SK-N-SH treated with all-trans-retinoic acid at 6 μM for 48 hours (cell line): ENCODE data around the gene GSDMA.

ENCODE experiments used
- ATAC-seq: fragments of 200-7000 bp; cut with Tn5 transposase; 3 replicates; pipeline ENCODE4 v1.9.1; 2020; ENCODE audit warnings: mild to moderate bottlenecking, moderate library complexity
- ARNTL ChIP-seq: fragments of 450-650 bp; formaldehyde crosslinking; IDR thresholded peaks from 2 replicates; pipeline ENCODE4 v1.5.0; 2020; ENCODE audit warnings: low read depth, mild to moderate bottlenecking, moderate library complexity, borderline replicate concordance
- BACH2 ChIP-seq: fragments of 250-450 bp; sonication (Bioruptor Pico); IDR thresholded peaks from 2 replicates; pipeline ENCODE4 v1.9.0; 2021; ENCODE audit warnings: mild to moderate bottlenecking, borderline replicate concordance
- ESRRG ChIP-seq: fragments of 250-450 bp; sonication (Bioruptor Pico); IDR thresholded peaks from 2 replicates; pipeline ENCODE4 v1.6.1; 2021; ENCODE audit warnings: mild to moderate bottlenecking
- GLIS3 ChIP-seq: fragments of 250-450 bp; sonication (Bioruptor Pico); IDR thresholded peaks from 2 replicates; pipeline ENCODE4 v1.5.0; 2020; ENCODE audit warnings: mild to moderate bottlenecking, moderate library complexity
- PPARA ChIP-seq: fragments of 250-450 bp; sonication (Bioruptor Pico); IDR thresholded peaks from 2 replicates; pipeline ENCODE4 v1.5.0; 2020; ENCODE audit warnings: mild to moderate bottlenecking, borderline replicate concordance
- RARB ChIP-seq: fragments of 250-450 bp; sonication (Bioruptor Pico); IDR thresholded peaks from 2 replicates; pipeline ENCODE4 v1.8.0; 2021; ENCODE audit warnings: mild to moderate bottlenecking, moderate library complexity
- SNAI2 ChIP-seq: fragments of 250-450 bp; sonication (Bioruptor Pico); IDR thresholded peaks from 2 replicates; pipeline ENCODE4 v1.5.0; 2020; ENCODE audit warnings: mild to moderate bottlenecking, moderate library complexity
- TCF4 ChIP-seq: fragments of 250-450 bp; sonication (Bioruptor Pico); IDR thresholded peaks from 2 replicates; pipeline ENCODE4 v1.8.0; 2021; ENCODE audit warnings: mild to moderate bottlenecking, moderate library complexity, borderline replicate concordance
- TOX ChIP-seq: fragments of 250-450 bp; sonication (Bioruptor Pico); IDR thresholded peaks from 2 replicates; pipeline ENCODE4 v1.8.0; 2021; ENCODE audit warnings: mild to moderate bottlenecking, moderate library complexity, borderline replicate concordance
- ZC3H10 ChIP-seq: fragments of 250-450 bp; sonication (Bioruptor Pico); IDR thresholded peaks from 2 replicates; pipeline ENCODE4 v1.5.1; 2021; ENCODE audit warnings: mild to moderate bottlenecking, moderate library complexity
- ZFP3 ChIP-seq: fragments of 250-450 bp; sonication (Bioruptor Pico); IDR thresholded peaks from 2 replicates; pipeline ENCODE4 v1.5.0; 2020; ENCODE audit warnings: mild to moderate bottlenecking, moderate library complexity
- ZFP30 ChIP-seq: fragments of 450-650 bp; formaldehyde crosslinking; IDR thresholded peaks from 2 replicates; pipeline ENCODE4 v1.5.0; 2022; ENCODE audit warnings: mild to moderate bottlenecking, moderate library complexity
- ZNF565 ChIP-seq: fragments of 450-650 bp; formaldehyde crosslinking; conservative IDR thresholded peaks from 2 replicates; pipeline ENCODE4 v1.5.0; 2020; ENCODE audit warnings: low read depth, mild to moderate bottlenecking, moderate library complexity
- ZNF70 ChIP-seq: fragments of 450-650 bp; formaldehyde crosslinking; IDR thresholded peaks from 2 replicates; pipeline ENCODE4 v1.5.0; 2020; ENCODE audit warnings: mild to moderate bottlenecking, moderate library complexity
- TF ChIP-seq, protein P1 (sequence below): fragments of 250-450 bp; sonication (Bioruptor Pico); IDR thresholded peaks from 2 replicates; pipeline ENCODE4 v1.5.1; 2020; ENCODE audit warnings: low read depth, mild to moderate bottlenecking, moderate library complexity
- TF ChIP-seq, protein P2 (sequence below): fragments of 250-450 bp; sonication (Bioruptor Pico); IDR thresholded peaks from 2 replicates; pipeline ENCODE4 v1.8.0; 2021; ENCODE audit warnings: low read depth, mild to moderate bottlenecking, moderate library complexity, borderline replicate concordance
- TF ChIP-seq, protein P3 (sequence below): fragments of 250-450 bp; sonication (Bioruptor Pico); IDR thresholded peaks from 2 replicates; pipeline ENCODE4 v1.8.0; 2020; ENCODE audit warnings: mild to moderate bottlenecking, moderate library complexity, borderline replicate concordance
- TF ChIP-seq, protein P4 (sequence below): fragments of 250-450 bp; sonication (Bioruptor Pico); IDR thresholded peaks from 2 replicates; pipeline ENCODE4 v1.5.1; 2021; ENCODE audit warnings: mild to moderate bottlenecking, moderate library complexity
- TF ChIP-seq, protein P5 (sequence below): fragments of 250-450 bp; sonication (Bioruptor Pico); IDR thresholded peaks from 2 replicates; pipeline ENCODE4 v1.5.0; 2020; ENCODE audit warnings: mild to moderate bottlenecking, moderate library complexity

The GSDMA gene

DNA sequence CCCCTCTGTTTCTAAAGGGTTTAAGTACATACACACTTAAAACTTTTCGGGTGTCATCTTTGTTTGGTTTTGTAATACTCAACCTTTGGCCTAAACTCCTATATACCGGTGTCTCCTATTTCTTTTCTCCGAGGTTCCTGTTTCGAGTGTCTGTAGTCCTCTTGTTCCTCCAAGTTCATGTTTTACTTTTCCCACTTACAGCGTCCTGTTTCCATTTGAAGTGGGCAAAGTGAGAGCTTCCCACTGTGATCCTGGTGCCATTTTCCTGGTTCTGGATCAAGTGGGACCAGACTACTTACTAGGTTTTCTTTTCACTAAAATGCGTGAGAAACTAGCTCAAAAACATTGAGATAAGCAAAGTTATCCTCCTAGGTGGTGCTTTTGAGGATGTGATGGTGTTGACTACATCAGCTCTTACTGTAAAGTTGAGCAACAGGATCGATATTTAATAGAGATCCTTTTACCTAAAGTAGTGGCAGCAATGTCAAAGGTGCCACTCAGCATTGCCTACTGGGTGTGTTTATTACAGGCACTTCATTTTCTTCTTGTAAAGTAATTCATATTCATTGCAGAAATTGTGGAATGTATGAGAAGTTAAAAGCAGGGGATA lies 19.1 kb downstream of the GSDMA start:
- no peak for ATAC-seq
- TF ChIP-seq, protein P1, sequence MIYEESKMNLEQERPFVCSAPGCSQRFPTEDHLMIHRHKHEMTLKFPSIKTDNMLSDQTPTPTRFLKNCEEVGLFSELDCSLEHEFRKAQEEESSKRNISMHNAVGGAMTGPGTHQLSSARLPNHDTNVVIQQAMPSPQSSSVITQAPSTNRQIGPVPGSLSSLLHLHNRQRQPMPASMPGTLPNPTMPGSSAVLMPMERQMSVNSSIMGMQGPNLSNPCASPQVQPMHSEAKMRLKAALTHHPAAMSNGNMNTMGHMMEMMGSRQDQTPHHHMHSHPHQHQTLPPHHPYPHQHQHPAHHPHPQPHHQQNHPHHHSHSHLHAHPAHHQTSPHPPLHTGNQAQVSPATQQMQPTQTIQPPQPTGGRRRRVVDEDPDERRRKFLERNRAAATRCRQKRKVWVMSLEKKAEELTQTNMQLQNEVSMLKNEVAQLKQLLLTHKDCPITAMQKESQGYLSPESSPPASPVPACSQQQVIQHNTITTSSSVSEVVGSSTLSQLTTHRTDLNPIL (CRISPR knock-in tag), result no peak
- TF ChIP-seq ZNF70 (CRISPR knock-in tag), result no peak

DNA sequence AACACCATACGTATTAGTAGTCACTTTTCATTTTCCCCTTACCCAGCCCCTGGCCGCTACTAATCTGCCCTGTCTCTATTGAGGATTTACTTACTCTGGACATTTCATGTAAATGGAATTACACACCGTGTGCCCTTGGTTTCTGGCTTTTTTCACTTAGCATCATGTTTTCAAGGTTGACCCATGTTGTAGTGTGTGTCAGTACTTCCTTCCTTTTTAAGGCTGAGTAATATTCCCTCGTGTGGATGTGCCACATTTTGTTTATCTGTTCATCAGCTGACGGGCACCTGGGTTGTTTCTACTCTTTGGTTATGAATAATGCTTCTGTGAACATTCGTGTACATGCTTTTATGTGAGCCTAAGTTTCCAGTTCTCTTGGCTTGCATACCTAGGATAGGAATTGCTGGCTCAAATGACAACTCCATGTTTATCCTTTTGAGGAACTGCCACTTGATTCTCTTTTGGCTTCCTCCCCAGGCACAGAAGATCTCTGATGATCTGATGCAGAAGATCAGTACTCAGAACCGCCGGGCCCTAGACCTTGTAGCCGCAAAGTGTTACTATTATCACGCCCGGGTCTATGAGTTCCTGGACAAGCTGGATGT lies 25.5 kb downstream of the GSDMA start:
- TF ChIP-seq TCF4 (CRISPR knock-in tag), result no peak
- no peak for TF ChIP-seq BACH2
- TF ChIP-seq, protein P2, sequence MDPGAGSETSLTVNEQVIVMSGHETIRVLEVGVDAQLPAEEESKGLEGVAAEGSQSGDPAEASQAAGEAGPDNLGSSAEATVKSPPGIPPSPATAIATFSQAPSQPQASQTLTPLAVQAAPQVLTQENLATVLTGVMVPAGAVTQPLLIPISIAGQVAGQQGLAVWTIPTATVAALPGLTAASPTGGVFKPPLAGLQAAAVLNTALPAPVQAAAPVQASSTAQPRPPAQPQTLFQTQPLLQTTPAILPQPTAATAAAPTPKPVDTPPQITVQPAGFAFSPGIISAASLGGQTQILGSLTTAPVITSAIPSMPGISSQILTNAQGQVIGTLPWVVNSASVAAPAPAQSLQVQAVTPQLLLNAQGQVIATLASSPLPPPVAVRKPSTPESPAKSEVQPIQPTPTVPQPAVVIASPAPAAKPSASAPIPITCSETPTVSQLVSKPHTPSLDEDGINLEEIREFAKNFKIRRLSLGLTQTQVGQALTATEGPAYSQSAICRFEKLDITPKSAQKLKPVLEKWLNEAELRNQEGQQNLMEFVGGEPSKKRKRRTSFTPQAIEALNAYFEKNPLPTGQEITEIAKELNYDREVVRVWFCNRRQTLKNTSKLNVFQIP, result no peak
- TF ChIP-seq GLIS3 (CRISPR knock-in tag), result no peak
- TF ChIP-seq ZC3H10 (CRISPR knock-in tag), result no peak
- TF ChIP-seq, protein P3, sequence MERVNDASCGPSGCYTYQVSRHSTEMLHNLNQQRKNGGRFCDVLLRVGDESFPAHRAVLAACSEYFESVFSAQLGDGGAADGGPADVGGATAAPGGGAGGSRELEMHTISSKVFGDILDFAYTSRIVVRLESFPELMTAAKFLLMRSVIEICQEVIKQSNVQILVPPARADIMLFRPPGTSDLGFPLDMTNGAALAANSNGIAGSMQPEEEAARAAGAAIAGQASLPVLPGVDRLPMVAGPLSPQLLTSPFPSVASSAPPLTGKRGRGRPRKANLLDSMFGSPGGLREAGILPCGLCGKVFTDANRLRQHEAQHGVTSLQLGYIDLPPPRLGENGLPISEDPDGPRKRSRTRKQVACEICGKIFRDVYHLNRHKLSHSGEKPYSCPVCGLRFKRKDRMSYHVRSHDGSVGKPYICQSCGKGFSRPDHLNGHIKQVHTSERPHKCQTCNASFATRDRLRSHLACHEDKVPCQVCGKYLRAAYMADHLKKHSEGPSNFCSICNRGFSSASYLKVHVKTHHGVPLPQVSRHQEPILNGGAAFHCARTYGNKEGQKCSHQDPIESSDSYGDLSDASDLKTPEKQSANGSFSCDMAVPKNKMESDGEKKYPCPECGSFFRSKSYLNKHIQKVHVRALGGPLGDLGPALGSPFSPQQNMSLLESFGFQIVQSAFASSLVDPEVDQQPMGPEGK, result no peak
- ATAC-seq, result no peak

DNA sequence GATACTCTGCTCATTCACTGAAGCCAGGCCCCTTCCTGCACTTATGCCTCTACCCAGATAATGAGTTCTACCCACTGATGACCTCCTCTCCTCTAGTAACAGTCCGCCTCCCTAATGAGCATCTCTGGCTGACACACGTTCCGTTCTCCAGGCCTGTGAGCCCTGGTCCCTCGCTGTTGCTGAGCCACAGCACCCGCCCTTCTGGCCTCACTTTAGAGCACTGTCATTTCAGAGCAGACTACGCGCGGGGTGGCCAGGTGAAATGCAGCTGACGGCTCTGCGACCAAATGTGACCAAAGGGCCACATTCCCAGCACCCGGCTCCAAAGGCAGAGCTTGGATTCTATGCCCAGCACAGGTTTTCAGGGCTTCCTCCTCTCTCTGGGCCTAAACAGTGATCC lies 31.6 kb downstream of the GSDMA start:
- no peak for TF ChIP-seq ZFP3 (CRISPR knock-in tag)
- TF ChIP-seq ZFP30 (CRISPR knock-in tag), result no peak
- no peak for TF ChIP-seq GLIS3 (CRISPR knock-in tag)
- TF ChIP-seq ESRRG (CRISPR knock-in tag), result no peak
- TF ChIP-seq TOX (CRISPR knock-in tag), result no peak
- no peak for TF ChIP-seq ZNF565 (CRISPR knock-in tag)
- TF ChIP-seq ZNF70 (CRISPR knock-in tag), result no peak
- no peak for TF ChIP-seq RARB
- TF ChIP-seq, protein P4, sequence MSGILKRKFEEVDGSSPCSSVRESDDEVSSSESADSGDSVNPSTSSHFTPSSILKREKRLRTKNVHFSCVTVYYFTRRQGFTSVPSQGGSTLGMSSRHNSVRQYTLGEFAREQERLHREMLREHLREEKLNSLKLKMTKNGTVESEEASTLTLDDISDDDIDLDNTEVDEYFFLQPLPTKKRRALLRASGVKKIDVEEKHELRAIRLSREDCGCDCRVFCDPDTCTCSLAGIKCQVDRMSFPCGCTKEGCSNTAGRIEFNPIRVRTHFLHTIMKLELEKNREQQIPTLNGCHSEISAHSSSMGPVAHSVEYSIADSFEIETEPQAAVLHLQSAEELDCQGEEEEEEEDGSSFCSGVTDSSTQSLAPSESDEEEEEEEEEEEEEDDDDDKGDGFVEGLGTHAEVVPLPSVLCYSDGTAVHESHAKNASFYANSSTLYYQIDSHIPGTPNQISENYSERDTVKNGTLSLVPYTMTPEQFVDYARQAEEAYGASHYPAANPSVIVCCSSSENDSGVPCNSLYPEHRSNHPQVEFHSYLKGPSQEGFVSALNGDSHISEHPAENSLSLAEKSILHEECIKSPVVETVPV (CRISPR knock-in tag), result no peak
- TF ChIP-seq ARNTL, result no peak
- TF ChIP-seq, protein P2, result no peak
- ATAC-seq, result no peak

DNA sequence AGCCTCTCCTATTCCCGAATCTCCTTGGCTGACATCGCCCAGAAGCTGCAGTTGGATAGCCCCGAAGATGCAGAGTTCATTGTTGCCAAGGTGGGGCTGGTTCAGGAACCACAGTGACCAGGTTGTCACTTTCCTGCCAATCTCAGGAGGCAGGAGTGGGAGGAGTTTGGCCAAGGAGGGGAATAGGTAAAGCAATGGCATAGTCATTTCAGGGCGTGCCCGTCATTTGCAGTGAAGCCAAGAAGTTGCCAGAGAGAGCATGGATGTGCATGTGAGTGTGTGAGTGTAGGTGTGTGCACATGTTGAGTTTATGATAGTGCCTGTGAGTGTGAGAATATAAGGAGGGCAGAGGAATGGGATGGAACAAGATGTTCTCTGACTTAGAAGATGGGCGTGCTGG lies 32.6 kb downstream of the GSDMA start:
- ATAC-seq, result no peak
- TF ChIP-seq, protein P5, sequence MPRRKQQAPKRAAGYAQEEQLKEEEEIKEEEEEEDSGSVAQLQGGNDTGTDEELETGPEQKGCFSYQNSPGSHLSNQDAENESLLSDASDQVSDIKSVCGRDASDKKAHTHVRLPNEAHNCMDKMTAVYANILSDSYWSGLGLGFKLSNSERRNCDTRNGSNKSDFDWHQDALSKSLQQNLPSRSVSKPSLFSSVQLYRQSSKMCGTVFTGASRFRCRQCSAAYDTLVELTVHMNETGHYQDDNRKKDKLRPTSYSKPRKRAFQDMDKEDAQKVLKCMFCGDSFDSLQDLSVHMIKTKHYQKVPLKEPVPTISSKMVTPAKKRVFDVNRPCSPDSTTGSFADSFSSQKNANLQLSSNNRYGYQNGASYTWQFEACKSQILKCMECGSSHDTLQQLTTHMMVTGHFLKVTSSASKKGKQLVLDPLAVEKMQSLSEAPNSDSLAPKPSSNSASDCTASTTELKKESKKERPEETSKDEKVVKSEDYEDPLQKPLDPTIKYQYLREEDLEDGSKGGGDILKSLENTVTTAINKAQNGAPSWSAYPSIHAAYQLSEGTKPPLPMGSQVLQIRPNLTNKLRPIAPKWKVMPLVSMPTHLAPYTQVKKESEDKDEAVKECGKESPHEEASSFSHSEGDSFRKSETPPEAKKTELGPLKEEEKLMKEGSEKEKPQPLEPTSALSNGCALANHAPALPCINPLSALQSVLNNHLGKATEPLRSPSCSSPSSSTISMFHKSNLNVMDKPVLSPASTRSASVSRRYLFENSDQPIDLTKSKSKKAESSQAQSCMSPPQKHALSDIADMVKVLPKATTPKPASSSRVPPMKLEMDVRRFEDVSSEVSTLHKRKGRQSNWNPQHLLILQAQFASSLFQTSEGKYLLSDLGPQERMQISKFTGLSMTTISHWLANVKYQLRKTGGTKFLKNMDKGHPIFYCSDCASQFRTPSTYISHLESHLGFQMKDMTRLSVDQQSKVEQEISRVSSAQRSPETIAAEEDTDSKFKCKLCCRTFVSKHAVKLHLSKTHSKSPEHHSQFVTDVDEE (CRISPR knock-in tag), result no peak
- TF ChIP-seq GLIS3 (CRISPR knock-in tag) (no peak), ARNTL (no peak), SNAI2 (no peak), ZNF565 (CRISPR knock-in tag) (no peak), PPARA (CRISPR knock-in tag) (no peak), BACH2 (no peak)
- TF ChIP-seq, protein P4 (CRISPR knock-in tag), result no peak
- TF ChIP-seq, protein P3, result no peak
- TF ChIP-seq, protein P1 (CRISPR knock-in tag), result no peak
